HEK293 (cell line): ENCODE data around the gene ZPLD1.

Experiments
- CTCF ChIA-PET: fragments of 350-600 bp; formaldehyde crosslinking; extraction: SDS; loops from one replicate; lab custom pipeline; 2021; ENCODE audit warnings: antibody characterized with exemption; lab: Yijun Ruan, JAX
- POLR2A ChIA-PET: fragments of 300-600 bp; formaldehyde crosslinking; extraction: SDS; loops from one replicate; lab custom pipeline; 2020; ENCODE audit warnings: antibody characterized with exemption, inconsistent platforms; lab: Yijun Ruan, JAX
- H3K27ac ChIP-seq: fragments of 200-500 bp; sonication (Bioruptor generic); 2 replicates; pipeline ENCODE4 v1.5.1; 2014; ENCODE audit warnings: low read depth, low read length, control low read depth, inconsistent platforms; ENCODE audit errors: extremely low read depth
- H3K36me3 ChIP-seq, 2 experiments: fragments of 200-500 bp in 1 of 2; sonication (Bioruptor generic) in 1 of 2; 1 replicate in 1 of 2; 2 replicates in 1 of 2; pipeline ENCODE4 v1.5.1; 2014 to 2017; ENCODE audit warnings: inconsistent platforms in 2 of 2, low read length in 2 of 2; ENCODE audit not compliant: control insufficient read depth in 2 of 2, insufficient read depth in 1 of 2
- H3K4me1 ChIP-seq: fragments of 200-500 bp; sonication (Bioruptor generic); 2 replicates; pipeline ENCODE4 v1.5.1; 2014; ENCODE audit warnings: mild to moderate bottlenecking, low read length, inconsistent platforms; ENCODE audit not compliant: control insufficient read depth, insufficient read depth
- H3K4me3 ChIP-seq: 2 replicates; pipeline ENCODE4 v1.5.1; 2011; ENCODE audit warnings: low read depth, mild to moderate bottlenecking, control low read depth, low read length, moderate library complexity
- H3K9me3 ChIP-seq: fragments of 200-500 bp; sonication (Bioruptor generic); 2 replicates; pipeline ENCODE4 v1.5.1; 2014; ENCODE audit warnings: low read depth, low read length, inconsistent platforms; ENCODE audit not compliant: control insufficient read depth, insufficient read depth
- HOXA7 ChIP-seq: sonication (generic); formaldehyde crosslinking; IDR thresholded peaks from 2 replicates; pipeline ENCODE4 v1.8.1; 2022; ENCODE audit warnings: missing genetic modification reagents, borderline replicate concordance
- KLF1 ChIP-seq: fragments of 450-650 bp; formaldehyde crosslinking; IDR thresholded peaks from 2 replicates; pipeline ENCODE4 v1.5.1; 2016; ENCODE audit warnings: missing biosample characterization, missing genetic modification characterization
- RBAK ChIP-seq: fragments of 450-650 bp; formaldehyde crosslinking; IDR thresholded peaks from 2 replicates; pipeline ENCODE4 v1.5.1; 2016; ENCODE audit warnings: missing biosample characterization, missing genetic modification characterization
- SP7 ChIP-seq: fragments of 450-650 bp; formaldehyde crosslinking; IDR thresholded peaks from 2 replicates; pipeline ENCODE4 v1.5.1; 2016; ENCODE audit warnings: missing biosample characterization, missing genetic modification characterization
- YY1 ChIP-seq: fragments of 450-650 bp; formaldehyde crosslinking; IDR thresholded peaks from 2 replicates; pipeline ENCODE4 v1.5.1; 2018; ENCODE audit warnings: missing biosample characterization, missing genetic modification characterization
- ZBTB17 ChIP-seq: fragments of 450-650 bp; formaldehyde crosslinking; IDR thresholded peaks from 2 replicates; pipeline ENCODE4 v1.5.1; 2016; ENCODE audit warnings: missing biosample characterization, missing genetic modification characterization
- ZFP3 ChIP-seq: fragments of 450-650 bp; formaldehyde crosslinking; IDR thresholded peaks from 2 replicates; pipeline ENCODE4 v1.5.1; 2016; ENCODE audit warnings: low read depth, missing biosample characterization, missing genetic modification characterization
- ZFP37 ChIP-seq: fragments of 450-650 bp; formaldehyde crosslinking; IDR thresholded peaks from 2 replicates; pipeline ENCODE4 v1.5.1; 2016; ENCODE audit warnings: missing biosample characterization, missing genetic modification characterization
- ZNF10 ChIP-seq: fragments of 450-650 bp; formaldehyde crosslinking; IDR thresholded peaks from 2 replicates; pipeline ENCODE4 v1.5.1; 2017; ENCODE audit warnings: missing biosample characterization, missing genetic modification characterization
- ZNF114 ChIP-seq: fragments of 450-650 bp; formaldehyde crosslinking; IDR thresholded peaks from 2 replicates; pipeline ENCODE4 v1.5.0; 2017; ENCODE audit warnings: missing biosample characterization, missing genetic modification characterization
- ZNF146 ChIP-seq: fragments of 450-650 bp; formaldehyde crosslinking; IDR thresholded peaks from 2 replicates; pipeline ENCODE4 v1.5.1; 2016; ENCODE audit warnings: missing biosample characterization, missing genetic modification characterization
- ZNF211 ChIP-seq: fragments of 450-650 bp; formaldehyde crosslinking; IDR thresholded peaks from 2 replicates; pipeline ENCODE4 v1.5.1; 2016; ENCODE audit warnings: low read depth, missing biosample characterization, missing genetic modification characterization
- ZNF335 ChIP-seq: fragments of 450-650 bp; formaldehyde crosslinking; conservative IDR thresholded peaks from 2 replicates; pipeline ENCODE4 v1.5.1; 2016; ENCODE audit warnings: missing biosample characterization, missing genetic modification characterization
- ZNF341 ChIP-seq: fragments of 450-650 bp; formaldehyde crosslinking; IDR thresholded peaks from 2 replicates; pipeline ENCODE4; 2016; ENCODE audit warnings: low read depth, missing biosample characterization, missing genetic modification characterization
- ZNF391 ChIP-seq: fragments of 450-650 bp; formaldehyde crosslinking; IDR thresholded peaks from 2 replicates; pipeline ENCODE4 v1.5.1; 2016; ENCODE audit warnings: low read depth, missing biosample characterization, missing genetic modification characterization, borderline replicate concordance
- ZNF423 ChIP-seq: fragments of 450-650 bp; formaldehyde crosslinking; IDR thresholded peaks from 2 replicates; pipeline ENCODE4 v1.5.1; 2016; ENCODE audit warnings: missing biosample characterization, missing genetic modification characterization
- ZNF48 ChIP-seq: fragments of 450-650 bp; formaldehyde crosslinking; IDR thresholded peaks from 2 replicates; pipeline ENCODE4 v1.5.1; 2016; ENCODE audit warnings: missing biosample characterization, missing genetic modification characterization
- ZNF561 ChIP-seq: fragments of 450-650 bp; IDR thresholded peaks from 2 replicates; pipeline ENCODE4 v1.5.1; 2018; ENCODE audit warnings: missing biosample characterization, missing genetic modification characterization, borderline replicate concordance
- ZNF610 ChIP-seq: fragments of 450-650 bp; formaldehyde crosslinking; IDR thresholded peaks from 2 replicates; pipeline ENCODE4 v1.5.1; 2016; ENCODE audit warnings: missing biosample characterization, missing genetic modification characterization, borderline replicate concordance
- ZNF624 ChIP-seq: fragments of 450-650 bp; formaldehyde crosslinking; IDR thresholded peaks from 2 replicates; pipeline ENCODE4 v1.5.1; 2017; ENCODE audit warnings: missing biosample characterization, missing genetic modification characterization
- ZNF658 ChIP-seq: fragments of 450-650 bp; formaldehyde crosslinking; IDR thresholded peaks from 2 replicates; pipeline ENCODE4; 2016; ENCODE audit warnings: missing biosample characterization, missing genetic modification characterization
- ZNF707 ChIP-seq: fragments of 450-650 bp; formaldehyde crosslinking; IDR thresholded peaks from 2 replicates; pipeline ENCODE4 v1.5.1; 2016; ENCODE audit warnings: missing biosample characterization, missing genetic modification characterization
- ZNF837 ChIP-seq: fragments of 450-650 bp; formaldehyde crosslinking; IDR thresholded peaks from 2 replicates; pipeline ENCODE4 v1.5.1; 2016; ENCODE audit warnings: missing biosample characterization, missing genetic modification characterization
- ZSCAN23 ChIP-seq: fragments of 450-650 bp; formaldehyde crosslinking; IDR thresholded peaks from 2 replicates; pipeline ENCODE4 v1.5.1; 2016; ENCODE audit warnings: missing biosample characterization, missing genetic modification characterization
- TF ChIP-seq, protein P1 (sequence below): fragments of 450-650 bp; formaldehyde crosslinking; optimal IDR thresholded peaks from 2 replicates; pipeline ENCODE3; 2016; ENCODE audit warnings: missing biosample characterization, mild to moderate bottlenecking, missing genetic modification characterization
- TF ChIP-seq, protein P2 (sequence below): fragments of 450-650 bp; formaldehyde crosslinking; IDR thresholded peaks from 2 replicates; pipeline ENCODE4 v1.5.1; 2017; ENCODE audit warnings: missing biosample characterization, missing genetic modification characterization
- TF ChIP-seq, protein P3 (sequence below): fragments of 450-650 bp; formaldehyde crosslinking; IDR thresholded peaks from 2 replicates; pipeline ENCODE4 v1.5.1; 2016; ENCODE audit warnings: missing biosample characterization, missing genetic modification characterization
- TF ChIP-seq, protein P4 (sequence below): fragments of 450-650 bp; formaldehyde crosslinking; IDR thresholded peaks from 2 replicates; pipeline ENCODE4 v1.5.1; 2017; ENCODE audit warnings: missing biosample characterization, missing genetic modification characterization

Gene ZPLD1

DNA sequence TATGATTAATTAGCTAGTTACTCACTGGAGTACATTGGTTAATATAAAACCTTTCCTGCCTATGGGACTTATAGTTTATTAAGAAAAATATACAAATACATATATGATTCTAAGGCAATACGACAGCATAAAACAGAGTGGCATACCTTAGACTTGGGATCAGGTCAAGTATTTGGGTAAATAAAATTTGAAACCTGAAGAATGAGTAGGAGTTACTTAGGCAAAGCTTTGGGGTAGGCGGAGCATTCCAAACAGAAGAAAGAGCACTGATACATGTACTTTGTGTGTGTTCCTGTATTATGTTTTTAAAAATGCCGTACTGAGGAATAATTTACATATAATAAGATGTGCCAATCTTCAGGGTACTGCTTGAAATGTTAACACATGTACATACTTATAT, 15.1 kb downstream of the ZPLD1 start:
- Histone ChIP-seq H3K4me1 (no peaks in the 10 kb centered on the region), H3K4me3 (no peak overlapping the region), H3K27ac (no peak overlapping the region), H3K36me3 (no peaks in the 10 kb centered on the region), H3K9me3 (no peaks in the 10 kb centered on the region)
- no peak for TF ChIP-seq ZFP3 (tag by site-specific recombination)
- no peak for TF ChIP-seq ZNF423 (tag by site-specific recombination)
- TF ChIP-seq ZNF341 (tag by site-specific recombination), result no peak
- no peak for TF ChIP-seq ZNF707 (tag by site-specific recombination)
- TF ChIP-seq, protein P1, sequence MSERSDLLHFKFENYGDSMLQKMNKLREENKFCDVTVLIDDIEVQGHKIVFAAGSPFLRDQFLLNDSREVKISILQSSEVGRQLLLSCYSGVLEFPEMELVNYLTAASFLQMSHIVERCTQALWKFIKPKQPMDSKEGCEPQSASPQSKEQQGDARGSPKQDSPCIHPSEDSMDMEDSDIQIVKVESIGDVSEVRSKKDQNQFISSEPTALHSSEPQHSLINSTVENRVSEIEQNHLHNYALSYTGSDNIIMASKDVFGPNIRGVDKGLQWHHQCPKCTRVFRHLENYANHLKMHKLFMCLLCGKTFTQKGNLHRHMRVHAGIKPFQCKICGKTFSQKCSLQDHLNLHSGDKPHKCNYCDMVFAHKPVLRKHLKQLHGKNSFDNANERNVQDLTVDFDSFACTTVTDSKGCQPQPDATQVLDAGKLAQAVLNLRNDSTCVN, result no peak
- TF ChIP-seq KLF1, result no peak
- CTCF ChIA-PET, result no interaction called here
- POLR2A ChIA-PET, result no interaction called here

DNA sequence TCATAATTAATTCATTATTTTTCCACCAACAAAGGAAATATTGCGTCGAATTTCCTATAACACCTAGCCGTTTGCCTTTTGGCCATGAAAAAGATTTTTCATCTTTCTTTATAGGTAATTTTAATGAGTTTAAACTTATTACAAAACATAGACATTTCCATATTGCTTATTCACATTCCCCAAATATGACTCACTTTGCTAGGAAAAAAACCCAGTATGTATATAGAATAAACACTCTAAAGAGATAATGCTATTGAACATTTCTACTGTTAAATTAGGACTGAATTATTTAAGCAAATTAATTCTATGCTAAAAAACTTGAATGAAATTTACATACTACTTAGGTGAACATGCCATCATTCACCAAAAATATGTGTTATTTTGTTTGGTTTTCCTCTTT, 16.2 kb downstream of the ZPLD1 start:
- Histone ChIP-seq H3K4me3 (no peak overlapping the region), H3K4me1 (no peaks in the 10 kb centered on the region), H3K9me3 (no peaks in the 10 kb centered on the region), H3K36me3 (no peaks in the 10 kb centered on the region), H3K27ac (no peak overlapping the region)
- ChIA-PET CTCF (no interaction called here), POLR2A (no interaction called here)
- no peak for TF ChIP-seq ZNF658 (tag by site-specific recombination)
- TF ChIP-seq SP7 (tag by site-specific recombination), result no peak
- no peak for TF ChIP-seq ZNF561 (tag by site-specific recombination)
- no peak for TF ChIP-seq ZNF837

GRCh38 chr3:102451543-102451942, 16.7 kb downstream of the ZPLD1 start:
- no peak for TF ChIP-seq ZNF335 (tag by site-specific recombination)
- no peak for TF ChIP-seq ZNF211 (tag by site-specific recombination)
- no peak for TF ChIP-seq ZNF146
- Histone ChIP-seq H3K27ac (no peak overlapping the region), H3K4me1 (no peaks in the 10 kb centered on the region), H3K4me3 (no peak overlapping the region), H3K9me3 (no peaks in the 10 kb centered on the region), H3K36me3 (no peaks in the 10 kb centered on the region)
- ChIA-PET POLR2A (no interaction called here), CTCF (interaction anchor here (1.0 kb wide), 1 partner anchor 13 kb away, joined by 3 read pairs; no protein-coding TSS in a partner anchor)

DNA sequence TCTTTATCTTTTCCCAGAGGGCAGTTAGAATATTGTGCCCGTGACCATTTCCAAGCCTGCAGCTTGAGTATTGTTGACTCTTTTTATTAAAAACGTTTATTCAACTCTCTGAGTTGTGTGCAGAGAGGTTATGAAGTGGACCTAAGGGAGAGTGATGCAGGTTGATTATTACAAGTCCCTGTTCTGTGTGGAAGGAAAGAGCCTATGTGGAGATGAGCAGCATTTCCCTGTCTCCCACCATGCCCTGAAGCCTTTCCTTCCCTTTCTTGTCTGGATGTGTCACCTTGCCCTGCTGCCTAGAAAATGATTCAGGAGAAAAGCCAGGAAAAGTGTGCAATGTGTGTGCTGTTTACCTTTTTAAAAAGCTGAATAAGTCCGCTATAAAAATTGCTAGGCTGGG, 19.4 kb downstream of the ZPLD1 start:
- no peaks in the 10 kb centered on the region for H3K4me1 ChIP-seq
- no peak for TF ChIP-seq HOXA7 (CRISPR knock-in tag)
- no peak for TF ChIP-seq RBAK
- no peak for TF ChIP-seq YY1 (tag by site-specific recombination)
- no peak for TF ChIP-seq ZNF610 (tag by site-specific recombination)
- no peak for TF ChIP-seq ZNF48 (tag by site-specific recombination)
- TF ChIP-seq ZNF341 (tag by site-specific recombination), result no peak
- no peak for TF ChIP-seq ZNF624 (tag by site-specific recombination)
- no peak for TF ChIP-seq ZBTB17 (tag by site-specific recombination)
- TF ChIP-seq, protein P2, sequence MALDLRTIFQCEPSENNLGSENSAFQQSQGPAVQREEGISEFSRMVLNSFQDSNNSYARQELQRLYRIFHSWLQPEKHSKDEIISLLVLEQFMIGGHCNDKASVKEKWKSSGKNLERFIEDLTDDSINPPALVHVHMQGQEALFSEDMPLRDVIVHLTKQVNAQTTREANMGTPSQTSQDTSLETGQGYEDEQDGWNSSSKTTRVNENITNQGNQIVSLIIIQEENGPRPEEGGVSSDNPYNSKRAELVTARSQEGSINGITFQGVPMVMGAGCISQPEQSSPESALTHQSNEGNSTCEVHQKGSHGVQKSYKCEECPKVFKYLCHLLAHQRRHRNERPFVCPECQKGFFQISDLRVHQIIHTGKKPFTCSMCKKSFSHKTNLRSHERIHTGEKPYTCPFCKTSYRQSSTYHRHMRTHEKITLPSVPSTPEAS (tag by site-specific recombination), result no peak
- no peak for TF ChIP-seq ZNF10 (tag by site-specific recombination)
- TF ChIP-seq ZFP37, result no peak
- TF ChIP-seq ZNF391 (tag by site-specific recombination), result no peak
- TF ChIP-seq ZSCAN23, result no peak
- TF ChIP-seq, protein P3, sequence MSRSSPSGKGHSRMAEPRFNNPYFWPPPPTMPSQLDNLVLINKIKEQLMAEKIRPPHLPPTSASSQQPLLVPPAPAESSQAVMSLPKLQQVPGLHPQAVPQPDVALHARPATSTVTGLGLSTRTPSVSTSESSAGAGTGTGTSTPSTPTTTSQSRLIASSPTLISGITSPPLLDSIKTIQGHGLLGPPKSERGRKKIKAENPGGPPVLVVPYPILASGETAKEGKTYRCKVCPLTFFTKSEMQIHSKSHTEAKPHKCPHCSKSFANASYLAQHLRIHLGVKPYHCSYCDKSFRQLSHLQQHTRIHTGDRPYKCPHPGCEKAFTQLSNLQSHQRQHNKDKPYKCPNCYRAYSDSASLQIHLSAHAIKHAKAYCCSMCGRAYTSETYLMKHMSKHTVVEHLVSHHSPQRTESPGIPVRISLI (tag by site-specific recombination), result no peak
- TF ChIP-seq ZNF114, result no peak
- TF ChIP-seq, protein P4, sequence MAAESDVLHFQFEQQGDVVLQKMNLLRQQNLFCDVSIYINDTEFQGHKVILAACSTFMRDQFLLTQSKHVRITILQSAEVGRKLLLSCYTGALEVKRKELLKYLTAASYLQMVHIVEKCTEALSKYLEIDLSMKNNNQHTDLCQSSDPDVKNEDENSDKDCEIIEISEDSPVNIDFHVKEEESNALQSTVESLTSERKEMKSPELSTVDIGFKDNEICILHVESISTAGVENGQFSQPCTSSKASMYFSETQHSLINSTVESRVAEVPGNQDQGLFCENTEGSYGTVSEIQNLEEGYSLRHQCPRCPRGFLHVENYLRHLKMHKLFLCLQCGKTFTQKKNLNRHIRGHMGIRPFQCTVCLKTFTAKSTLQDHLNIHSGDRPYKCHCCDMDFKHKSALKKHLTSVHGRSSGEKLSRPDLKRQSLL, result no peak
- H3K27ac ChIP-seq, result no peak overlapping the region
- H3K9me3 ChIP-seq, result no peaks in the 10 kb centered on the region
- ChIA-PET POLR2A (no interaction called here), CTCF (no interaction called here)
- H3K36me3 ChIP-seq, result no peaks in the 10 kb centered on the region
- H3K4me3 ChIP-seq, result no peak overlapping the region
